ENCODE measurements around the gene EDRF1. TPM values are rescaled to one million over a fixed set of nuclear protein-coding genes. Genes with fewer than 3 reads are reported as not detected.

The EDRF1 gene
- total RNA-seq, 1 experiment from 2014 or later, result 49.2 TPM

- intact Hi-C loops (cut with micrococcal nuclease), result no loop called here
- no peak for TF ChIP-seq CEBPB (IDR thresholded peaks at IDR 0.05; ENCODE audit: low read depth)
- TF ChIP-seq EZH2 (IDR thresholded peaks at IDR 0.05), result no peak
- no peak for TF ChIP-seq SRF (IDR thresholded peaks at IDR 0.05; ENCODE audit: low read depth)
- TF ChIP-seq SIN3A (IDR thresholded peaks at IDR 0.05; ENCODE audit: low read depth), result no peak
- TF ChIP-seq JUND (IDR thresholded peaks at IDR 0.05), result no peak
- TF ChIP-seq FOSL1 (IDR thresholded peaks at IDR 0.05; ENCODE audit: low read depth), result no peak
- no peak for TF ChIP-seq ZNF274 (IDR thresholded peaks at IDR 0.05; ENCODE audit: low read depth, low read length)
- TF ChIP-seq TCF7L2 (IDR thresholded peaks at IDR 0.05; ENCODE audit: borderline replicate concordance, extremely low read depth, insufficient read depth, insufficient read length), result no peak
- Histone ChIP-seq H3K36me3 (ENCODE audit: control insufficient read depth in 1 of 2, insufficient read depth in 2 of 2, low read length in 2 of 2) (no peaks in the 10 kb centered on the region), H3K4me1 (ENCODE audit: control insufficient read depth in 1 of 2, insufficient read depth in 2 of 2, low read length in 2 of 2) (no peaks in the 10 kb centered on the region), H3K4me2 (ENCODE audit: low read length) (no peak overlapping the region), H4K20me1 (ENCODE audit: insufficient read depth) (no peaks in the 10 kb centered on the region), H3K4me3 (replicated peaks in 1 of 2; ENCODE audit: low read depth in 1 of 2, low read length in 2 of 2) (no peak overlapping the region), H3K9me3 (ENCODE audit: control insufficient read depth in 1 of 2, insufficient read depth in 1 of 2, low read depth in 1 of 2, low read length in 2 of 2) (no peaks in the 10 kb centered on the region), H3K27me3 (ENCODE audit: insufficient read depth, low read length) (0 out of 2 replicates have a peak, but pooled peaks cover 9% of the 10 kb centered on the region), H2AFZ (ENCODE audit: low read depth, low read length, poor library complexity, severe bottlenecking) (no peak overlapping the region), H3K9ac (ENCODE audit: low read length) (no peak overlapping the region), H3K9me2 (ENCODE audit: insufficient read depth) (no peaks in the 10 kb centered on the region), H3K79me2 (ENCODE audit: insufficient read depth, low read length) (no peaks in the 10 kb centered on the region), H3K27ac (ENCODE audit: low read depth, low read length) (no peak overlapping the region)
- ATAC-seq, result no peak
- ChIA-PET POLR2A (no interaction called here), CTCF (no interaction called here), RAD21 (ENCODE audit: low non-redundant PET in 1 of 2, low total read pairs in 2 of 2, uncharacterized antibody in 2 of 2, unreplicated experiment in 2 of 2) (no interaction called here)
- no TSS peak for BruUV-seq (replicated peaks)
- no peak for DNase-seq (ENCODE audit: low read depth, low spot score)
These were observed 28.1 kb upstream of the EDRF1 start for GRCh38 chr10:125691160-125691981.

DNA sequence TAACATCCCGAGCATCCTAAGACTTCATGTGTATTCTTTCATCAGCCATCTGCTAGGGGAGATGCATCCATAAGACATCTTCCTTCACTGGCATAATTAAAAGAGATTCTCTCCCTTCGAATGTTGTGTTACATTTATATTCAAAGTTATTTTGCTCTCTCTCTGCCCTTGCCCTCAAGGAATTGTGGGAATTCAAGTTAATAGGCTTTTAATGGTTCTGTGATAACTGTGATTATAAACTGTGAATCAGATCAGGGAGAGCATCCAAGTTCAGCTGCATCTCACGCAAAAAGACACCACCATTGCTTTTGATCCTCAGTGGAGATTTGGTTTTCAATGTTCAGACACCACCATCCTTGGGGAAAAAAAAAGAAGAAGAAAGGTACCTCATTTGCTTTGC lies 27.3 kb upstream of the EDRF1 start:
- no peaks in the 10 kb centered on the region for H3K4me1 ChIP-seq (ENCODE audit: control insufficient read depth in 1 of 2, insufficient read depth in 2 of 2, low read length in 2 of 2)
- H3K9me2 ChIP-seq (ENCODE audit: insufficient read depth), result no peaks in the 10 kb centered on the region
- intact Hi-C loops (cut with micrococcal nuclease), result no loop called here
- H2AFZ ChIP-seq (ENCODE audit: low read depth, low read length, poor library complexity, severe bottlenecking), result no peak overlapping the region
- ChIA-PET POLR2A (no interaction called here), CTCF (no interaction called here), RAD21 (ENCODE audit: low non-redundant PET in 1 of 2, low total read pairs in 2 of 2, uncharacterized antibody in 2 of 2, unreplicated experiment in 2 of 2) (no interaction called here)
- no peak overlapping the region for H3K27ac ChIP-seq (ENCODE audit: low read depth, low read length)
- ATAC-seq (no peak), DNase-seq (ENCODE audit: low read depth, low spot score) (no peak)
- 0 out of 2 replicates have a peak, but pooled peaks cover 9% of the 10 kb centered on the region for H3K27me3 ChIP-seq (ENCODE audit: insufficient read depth, low read length)
- no peaks in the 10 kb centered on the region for H3K36me3 ChIP-seq (ENCODE audit: control insufficient read depth in 1 of 2, insufficient read depth in 2 of 2, low read length in 2 of 2)
- no peaks in the 10 kb centered on the region for H4K20me1 ChIP-seq (ENCODE audit: insufficient read depth)
- H3K9ac ChIP-seq (ENCODE audit: low read length), result no peak overlapping the region
- no TSS peak for BruUV-seq (replicated peaks)
- H3K9me3 ChIP-seq (ENCODE audit: control insufficient read depth in 1 of 2, insufficient read depth in 1 of 2, low read depth in 1 of 2, low read length in 2 of 2), result no peaks in the 10 kb centered on the region
- H3K4me3 ChIP-seq (replicated peaks in 1 of 2; ENCODE audit: low read depth in 1 of 2, low read length in 2 of 2), result no peak overlapping the region
- no peaks in the 10 kb centered on the region for H3K79me2 ChIP-seq (ENCODE audit: insufficient read depth, low read length)
- no peak overlapping the region for H3K4me2 ChIP-seq (ENCODE audit: low read length)
- TF ChIP-seq EZH2 (IDR thresholded peaks at IDR 0.05) (no peak), RAD21 (IDR thresholded peaks at IDR 0.05; ENCODE audit: low read depth) (no peak), EZH2phosphoT487 (IDR thresholded peaks at IDR 0.05; ENCODE audit: borderline replicate concordance) (no peak), CEBPB (IDR thresholded peaks at IDR 0.05; ENCODE audit: low read depth) (no peak), YY1 (IDR thresholded peaks at IDR 0.05; ENCODE audit: extremely low read depth, insufficient replicate concordance, low read depth, low read length) (no peak), REST (IDR thresholded peaks at IDR 0.05; ENCODE audit: low read depth) (no peak), CBX3 (IDR thresholded peaks at IDR 0.05; ENCODE audit: low read depth) (no peak), ELF1 (IDR thresholded peaks at IDR 0.05; ENCODE audit: borderline replicate concordance, low read depth) (no peak), CTCF (IDR thresholded peaks at IDR 0.05 in 2 of 3, conservative IDR thresholded peaks at IDR 0.05 in 1 of 3; ENCODE audit: borderline replicate concordance in 1 of 3, insufficient read depth in 1 of 3, low read depth in 2 of 3, low read length in 2 of 3) (no peak), SP1 (IDR thresholded peaks at IDR 0.05; ENCODE audit: low read depth) (no peak)
